Keratinocyte (primary cell): Measurements from ENCODE around the gene PCDHGA11. TPM values are rescaled to one million over a fixed set of nuclear protein-coding genes. Genes with fewer than 3 reads are reported as not detected.
A peak's percentile ranks its signal among the peaks of the same experiment; 100 is the strongest.
"Not testable (repeated sequence)": the region's sequence is repeated elsewhere in the genome, so short reads cannot be mapped to it uniquely, and the experiment has no call there.

Source experiments
- DNase-seq: peaks from one replicate; pipeline ENCODE4 v3.0.0-alpha.2; 2011; ENCODE audit warnings: low read depth, missing footprints, low spot score
- FAIRE-seq: peaks from 2 replicates; lab custom pipeline; 2011; peaks lifted over from hg19 to GRCh38; lab: Jason Lieb, UNC
- H2AFZ ChIP-seq: 2 replicates; pipeline ENCODE4 v1.6.0; 2012; ENCODE audit warnings: low read length, control low read depth, inconsistent platforms; ENCODE audit not compliant: control insufficient read depth
- H3K27ac ChIP-seq: 2 replicates; pipeline ENCODE4 v1.5.1; 2011; ENCODE audit warnings: low read length; ENCODE audit not compliant: control insufficient read depth, insufficient read depth
- H3K27me3 ChIP-seq: 3 replicates; pipeline ENCODE4 v1.6.0; 2011; ENCODE audit warnings: low read length; ENCODE audit not compliant: control insufficient read depth, insufficient read depth; ENCODE audit errors: extremely low read depth
- H3K36me3 ChIP-seq, 2 experiments: 2 replicates in 1 of 2; 3 replicates in 1 of 2; pipeline ENCODE4 v1.5.1; 2011; ENCODE audit warnings: low read length in 2 of 2, mild to moderate bottlenecking in 1 of 2; ENCODE audit not compliant: control insufficient read depth in 2 of 2, insufficient read depth in 2 of 2; ENCODE audit errors: extremely low read depth in 1 of 2
- H3K4me1 ChIP-seq: 3 replicates; pipeline ENCODE4 v1.5.1; 2011; ENCODE audit warnings: low read length; ENCODE audit not compliant: control insufficient read depth, insufficient read depth; ENCODE audit errors: extremely low read depth
- H3K4me2 ChIP-seq: 3 replicates; pipeline ENCODE4 v1.6.0; 2011; ENCODE audit warnings: low read depth, low read length; ENCODE audit not compliant: control insufficient read depth, insufficient read depth; ENCODE audit errors: extremely low read depth
- H3K4me3 ChIP-seq, 3 experiments: fragments of 200-600 bp in 1 of 3; sonication (generic) in 1 of 3; 2 replicates in 2 of 3; 3 replicates in 1 of 3; pipeline ENCODE4 v1.5.1; 2011 to 2016; ENCODE audit warnings: low read length in 3 of 3, mild to moderate bottlenecking in 3 of 3, control low read depth in 2 of 3, inconsistent platforms in 1 of 3, low read depth in 1 of 3, mixed read lengths in 1 of 3, mixed run types in 1 of 3, moderate library complexity in 1 of 3; ENCODE audit not compliant: control insufficient read depth in 2 of 3, insufficient read depth in 2 of 3; ENCODE audit errors: extremely low read depth in 1 of 3
- H3K79me2 ChIP-seq: 2 replicates; pipeline ENCODE4 v1.6.0; 2012; ENCODE audit warnings: low read length; ENCODE audit not compliant: control insufficient read depth, insufficient read depth
- H3K9ac ChIP-seq: 3 replicates; pipeline ENCODE4 v1.6.0; 2011; ENCODE audit warnings: low read length; ENCODE audit not compliant: control insufficient read depth, insufficient read depth; ENCODE audit errors: extremely low read depth
- H3K9me1 ChIP-seq: 3 replicates; pipeline ENCODE4 v1.6.0; 2011; ENCODE audit warnings: low read length; ENCODE audit not compliant: control insufficient read depth, insufficient read depth; ENCODE audit errors: extremely low read depth
- H3K9me3 ChIP-seq: 2 replicates; pipeline ENCODE4 v1.5.1; 2012; ENCODE audit warnings: low read depth, low read length; ENCODE audit not compliant: control insufficient read depth
- H4K20me1 ChIP-seq: 3 replicates; pipeline ENCODE4 v1.6.0; 2011; ENCODE audit warnings: low read length; ENCODE audit not compliant: control insufficient read depth, insufficient read depth; ENCODE audit errors: extremely low read depth
- EZH2 ChIP-seq: IDR thresholded peaks from one replicate; pipeline ENCODE4 v1.6.1; 2012; ENCODE audit warnings: inconsistent platforms, mild to moderate bottlenecking, low read length, moderate library complexity
- dilution Hi-C: fragments of 300-500 bp; cut with MboI; formaldehyde crosslinking; loops from one replicate; pipeline ENCODE4 v1.7.0; 2020; ENCODE audit warnings: low sequenced_read_pairs; ENCODE audit not compliant: extremely low pct_ligation_motif_present
- polyA plus RNA-seq, 5 experiments: library from polyadenylated mRNA; depleted of rRNA in 3 of 5; stranded (reverse) in 3 of 5; stranded (forward) in 1 of 5; unstranded in 1 of 5; fragments of >200 nt; gene quantifications; 1 replicate in 1 of 5; 2 replicates in 3 of 5; 3 replicates in 1 of 5; pipeline versions ENCODE4 v1.2.1 to v1.2.3, GENCODE V29; 2011 to 2012; ENCODE audit warnings: missing spikeins in 2 of 5, low read depth in 1 of 5, low replicate concordance in 1 of 5
- TF ChIP-seq, protein P1 (sequence below), 3 experiments: IDR thresholded peaks in 1 of 3; conservative IDR thresholded peaks in 1 of 3; optimal IDR thresholded peaks in 1 of 3; 2 replicates in 2 of 3; 3 replicates in 1 of 3; pipeline versions ENCODE3 to v1.5.1; 2011; ENCODE audit warnings: low read length in 3 of 3, mild to moderate bottlenecking in 3 of 3, moderate library complexity in 2 of 3, control low read depth in 1 of 3, inconsistent platforms in 1 of 3; ENCODE audit not compliant: insufficient read depth in 2 of 3; ENCODE audit errors: extremely low read depth in 1 of 3

The PCDHGA11 gene
- polyA plus RNA-seq, 1 donor (not counting 4 experiments of a cell fraction or from before 2014, with no cell fraction given) = 1.4 TPM

DNA sequence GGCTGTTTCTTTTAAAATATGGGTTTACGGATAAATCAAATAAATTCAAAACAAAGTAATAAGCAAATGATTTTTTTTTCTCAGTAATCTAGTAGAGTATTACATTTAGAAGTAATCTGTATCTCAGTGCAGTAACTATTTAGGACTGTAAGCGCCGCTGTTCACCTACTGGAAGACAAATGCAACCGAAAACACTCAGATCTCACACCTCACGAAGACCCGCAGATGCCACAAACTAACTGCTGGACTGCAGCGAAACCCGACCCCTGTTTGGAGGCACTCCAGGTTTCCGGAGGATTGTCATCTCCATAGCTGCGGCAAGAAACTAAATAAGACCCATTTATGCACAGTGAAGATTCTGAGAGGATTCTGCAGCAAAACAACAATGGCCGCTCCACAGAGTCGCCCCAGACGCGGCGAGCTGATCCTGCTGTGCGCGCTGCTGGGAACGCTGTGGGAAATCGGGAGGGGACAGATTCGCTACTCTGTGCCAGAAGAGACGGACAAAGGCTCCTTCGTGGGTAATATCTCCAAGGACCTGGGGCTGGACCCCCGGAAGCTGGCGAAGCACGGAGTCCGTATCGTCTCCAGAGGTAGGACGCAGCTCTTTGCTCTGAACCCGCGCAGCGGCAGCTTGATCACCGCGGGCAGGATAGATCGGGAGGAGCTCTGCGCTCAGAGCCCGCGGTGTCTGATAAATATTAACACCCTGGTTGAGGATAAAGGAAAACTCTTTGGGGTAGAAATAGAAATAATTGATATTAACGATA lies 28.2 kb upstream of the PCDHGA11 start, which contains the start of gene PCDHGA8:
PCDHGA8 (plus strand) TSS at position 205 of the 770 bp plus-strand sequence; CDS start at position 386, 181 bp downstream.
- H3K4me2 ChIP-seq = no peak within 1 kb of the TSS
- no peak within 1 kb of the TSS for H3K4me3 ChIP-seq
- H3K27me3 ChIP-seq = peaks cover 11% of the 10 kb centered on the region
- TF ChIP-seq, protein P1, sequence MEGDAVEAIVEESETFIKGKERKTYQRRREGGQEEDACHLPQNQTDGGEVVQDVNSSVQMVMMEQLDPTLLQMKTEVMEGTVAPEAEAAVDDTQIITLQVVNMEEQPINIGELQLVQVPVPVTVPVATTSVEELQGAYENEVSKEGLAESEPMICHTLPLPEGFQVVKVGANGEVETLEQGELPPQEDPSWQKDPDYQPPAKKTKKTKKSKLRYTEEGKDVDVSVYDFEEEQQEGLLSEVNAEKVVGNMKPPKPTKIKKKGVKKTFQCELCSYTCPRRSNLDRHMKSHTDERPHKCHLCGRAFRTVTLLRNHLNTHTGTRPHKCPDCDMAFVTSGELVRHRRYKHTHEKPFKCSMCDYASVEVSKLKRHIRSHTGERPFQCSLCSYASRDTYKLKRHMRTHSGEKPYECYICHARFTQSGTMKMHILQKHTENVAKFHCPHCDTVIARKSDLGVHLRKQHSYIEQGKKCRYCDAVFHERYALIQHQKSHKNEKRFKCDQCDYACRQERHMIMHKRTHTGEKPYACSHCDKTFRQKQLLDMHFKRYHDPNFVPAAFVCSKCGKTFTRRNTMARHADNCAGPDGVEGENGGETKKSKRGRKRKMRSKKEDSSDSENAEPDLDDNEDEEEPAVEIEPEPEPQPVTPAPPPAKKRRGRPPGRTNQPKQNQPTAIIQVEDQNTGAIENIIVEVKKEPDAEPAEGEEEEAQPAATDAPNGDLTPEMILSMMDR (optimal IDR thresholded peaks at IDR 0.05 in 1 of 3, IDR thresholded peaks at IDR 0.05 in 1 of 3, conservative IDR thresholded peaks at IDR 0.05 in 1 of 3; ENCODE audit: extremely low read depth in 1 of 3, insufficient read depth in 2 of 3, low read length in 3 of 3) = peak in 1 of 3 experiments; percentile 4
- TF ChIP-seq EZH2 = no peak
- DNase-seq (no peak), FAIRE-seq (no peak)
- H3K27ac ChIP-seq = no peak within 1 kb of the TSS
- no peaks in the 10 kb centered on the region for H3K4me1 ChIP-seq
- no peaks in the 10 kb centered on the region for H4K20me1 ChIP-seq
- dilution Hi-C loops = no loop called here
- no peak within 1 kb of the TSS for H3K9ac ChIP-seq
- peaks cover 29% of the 10 kb centered on the region for H3K9me3 ChIP-seq
- no peaks in the 10 kb centered on the region for H3K79me2 ChIP-seq
- H3K9me1 ChIP-seq = no peaks in the 10 kb centered on the region
- no peaks in the 10 kb centered on the region for H3K36me3 ChIP-seq
- no peak within 1 kb of the TSS for H2AFZ ChIP-seq

DNA sequence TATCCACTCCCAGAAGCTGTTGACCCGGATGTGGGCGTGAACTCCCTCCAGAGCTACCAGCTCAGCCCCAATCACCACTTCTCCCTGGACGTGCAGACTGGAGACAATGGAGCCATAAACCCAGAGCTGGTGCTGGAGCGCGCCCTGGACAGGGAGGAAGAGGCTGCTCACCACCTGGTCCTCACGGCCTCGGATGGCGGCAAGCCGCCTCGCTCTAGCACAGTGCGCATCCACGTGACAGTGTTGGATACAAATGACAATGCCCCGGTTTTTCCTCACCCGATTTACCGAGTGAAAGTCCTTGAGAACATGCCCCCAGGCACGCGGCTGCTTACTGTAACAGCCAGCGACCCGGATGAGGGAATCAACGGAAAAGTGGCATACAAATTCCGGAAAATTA lies 27.6 kb upstream of the PCDHGA11 start:
- Histone ChIP-seq H2AFZ (no peak overlapping the region), H3K4me1 (no peaks in the 10 kb centered on the region), H3K9me1 (no peaks in the 10 kb centered on the region), H3K9ac (no peak overlapping the region), H3K9me3 (peaks cover 29% of the 10 kb centered on the region), H3K27ac (no peak overlapping the region), H3K79me2 (no peaks in the 10 kb centered on the region), H3K36me3 (no peaks in the 10 kb centered on the region), H4K20me1 (no peaks in the 10 kb centered on the region), H3K4me2 (no peak overlapping the region), H3K4me3 (no peak overlapping the region), H3K27me3 (peaks cover 11% of the 10 kb centered on the region)
- DNase-seq (no peak), FAIRE-seq (no peak)
- TF ChIP-seq, protein P1 (optimal IDR thresholded peaks at IDR 0.05 in 1 of 3, IDR thresholded peaks at IDR 0.05 in 1 of 3, conservative IDR thresholded peaks at IDR 0.05 in 1 of 3; ENCODE audit: extremely low read depth in 1 of 3, insufficient read depth in 2 of 3, low read length in 3 of 3) = no peak
- no peak for TF ChIP-seq EZH2
- dilution Hi-C loops = no loop called here

DNA sequence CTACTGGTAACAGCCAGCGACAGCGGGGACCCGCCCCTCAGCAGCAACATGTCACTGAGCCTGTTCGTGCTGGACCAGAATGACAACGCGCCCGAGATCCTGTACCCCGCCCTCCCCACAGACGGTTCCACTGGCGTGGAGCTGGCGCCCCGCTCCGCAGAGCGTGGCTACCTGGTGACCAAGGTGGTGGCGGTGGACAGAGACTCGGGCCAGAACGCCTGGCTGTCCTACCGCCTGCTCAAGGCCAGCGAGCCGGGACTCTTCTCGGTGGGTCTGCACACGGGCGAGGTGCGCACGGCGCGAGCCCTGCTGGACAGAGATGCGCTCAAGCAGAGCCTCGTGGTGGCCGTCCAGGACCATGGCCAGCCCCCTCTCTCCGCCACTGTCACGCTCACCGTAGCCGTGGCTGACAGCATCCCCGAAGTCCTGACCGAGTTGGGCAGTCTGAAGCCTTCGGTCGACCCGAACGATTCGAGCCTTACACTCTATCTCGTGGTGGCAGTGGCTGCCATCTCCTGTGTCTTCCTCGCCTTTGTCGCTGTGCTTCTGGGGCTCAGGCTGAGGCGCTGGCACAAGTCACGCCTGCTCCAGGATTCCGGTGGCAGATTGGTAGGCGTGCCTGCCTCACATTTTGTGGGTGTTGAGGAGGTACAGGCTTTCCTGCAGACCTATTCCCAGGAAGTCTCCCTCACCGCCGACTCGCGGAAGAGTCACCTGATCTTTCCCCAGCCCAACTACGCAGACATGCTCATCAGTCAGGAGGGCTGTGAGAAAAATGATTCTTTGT lies 26.3 kb upstream of the PCDHGA11 start:
- H3K9me1 ChIP-seq, H2AFZ ChIP-seq, H3K9ac ChIP-seq, H3K4me2 ChIP-seq, DNase-seq, H3K36me3 ChIP-seq, dilution Hi-C loops, H3K79me2 ChIP-seq, H3K27ac ChIP-seq, H4K20me1 ChIP-seq, FAIRE-seq, H3K4me3 ChIP-seq, H3K27me3 ChIP-seq, H3K4me1 ChIP-seq: not testable (repeated sequence)
- H3K9me3 ChIP-seq = peaks cover 28% of the 10 kb centered on the region
